PFSK-1 (cell line): ENCODE data around the gene DYNC2H1.

Source experiments
- POLR2AphosphoS5 ChIP-seq: IDR thresholded peaks from 2 replicates; pipeline ENCODE4 v1.6.1; 2012; ENCODE audit warnings: low read depth, mild to moderate bottlenecking, control low read depth, low read length, moderate library complexity
- REST ChIP-seq, 2 experiments: IDR thresholded peaks; 2 replicates each; pipeline versions ENCODE4 v1.6.1 to v1.8.0; 2011 to 2012; ENCODE audit warnings: low read depth in 2 of 2, low read length in 2 of 2, control low read depth in 1 of 2, inconsistent platforms in 1 of 2, mild to moderate bottlenecking in 1 of 2, moderate library complexity in 1 of 2; ENCODE audit not compliant: insufficient read depth in 1 of 2

GRCh38 chr11:103079833-103080232 lies 29.4 kb upstream of the DYNC2H1 start:
- TF ChIP-seq REST (IDR thresholded peaks at IDR 0.05; ENCODE audit: insufficient read depth in 1 of 2, low read depth in 2 of 2, low read length in 2 of 2): no peak
- TF ChIP-seq POLR2AphosphoS5: no peak
